Neuron (in vitro differentiated cells): Measurements from ENCODE around the gene SLC38A11.
"Not testable (repeated sequence)": the region's sequence is repeated elsewhere in the genome, so short reads cannot be mapped to it uniquely, and the experiment has no call there.

ENCODE experiments used
- H2AFZ ChIP-seq: one replicate; pipeline ENCODE4 v1.6.1; 2013; ENCODE audit warnings: low read depth, mild to moderate bottlenecking, inconsistent platforms, low read length, moderate library complexity
- H3K27me3 ChIP-seq: one replicate; pipeline ENCODE4 v1.6.1; 2013; ENCODE audit warnings: low read length; ENCODE audit not compliant: insufficient read depth
- H3K36me3 ChIP-seq: one replicate; pipeline ENCODE4 v1.6.1; 2013; ENCODE audit warnings: low read length; ENCODE audit not compliant: insufficient read depth
- H3K4me1 ChIP-seq: one replicate; pipeline ENCODE4 v1.6.1; 2013; ENCODE audit warnings: low read length; ENCODE audit not compliant: insufficient read depth
- H3K4me3 ChIP-seq: 2 replicates; pipeline ENCODE4 v1.5.1; 2013; ENCODE audit warnings: mild to moderate bottlenecking, low read length, moderate library complexity
- H3K9me3 ChIP-seq: one replicate; pipeline ENCODE4 v1.6.1; 2013; ENCODE audit warnings: low read length

Gene SLC38A11

DNA sequence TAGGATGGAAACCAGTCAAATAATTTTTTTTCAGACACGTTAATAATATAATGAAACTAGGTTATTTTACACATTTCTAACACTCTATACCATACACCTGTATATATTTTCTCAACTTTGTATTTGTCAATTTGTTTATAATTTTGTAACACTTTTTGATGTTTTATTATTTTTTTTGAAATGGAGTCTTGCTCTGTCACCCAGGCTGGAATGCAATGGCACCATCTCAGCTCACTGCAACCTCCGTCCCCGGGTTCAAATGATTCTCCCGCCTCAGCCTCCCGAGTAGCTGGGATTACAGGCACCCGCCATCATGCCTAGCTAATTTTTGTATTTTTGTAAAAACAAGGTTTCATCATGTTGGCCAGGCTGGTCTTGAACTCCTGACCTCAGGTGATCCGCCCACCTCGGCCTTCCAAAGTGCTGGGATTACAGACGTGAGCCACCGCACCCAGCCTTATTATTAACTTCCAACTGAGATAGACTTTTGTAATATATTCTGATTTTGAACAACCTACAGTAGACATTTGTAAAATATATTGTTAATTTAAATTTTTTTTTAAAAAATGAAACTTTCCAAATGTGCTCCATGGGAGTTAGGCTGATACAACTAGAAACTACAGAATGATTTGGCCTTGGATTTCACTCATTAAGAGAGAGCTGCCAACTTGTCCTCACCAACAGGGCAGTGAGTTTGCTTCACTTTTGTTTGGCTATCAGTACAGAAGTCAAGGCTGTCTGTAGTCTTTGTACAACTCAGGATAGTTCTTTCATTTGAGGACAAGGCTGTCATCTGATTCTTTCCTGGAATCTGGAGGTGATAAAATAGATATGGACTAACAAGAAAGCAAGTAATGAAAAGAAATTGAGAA is 79.8 kb downstream of the SLC38A11 start:
- H3K4me1 ChIP-seq: peaks cover 14% of the 10 kb centered on the region
- no peaks in the 10 kb centered on the region for H3K27me3 ChIP-seq
- H2AFZ ChIP-seq: no peak overlapping the region
- H3K36me3 ChIP-seq: no peaks in the 10 kb centered on the region
- no peaks in the 10 kb centered on the region for H3K9me3 ChIP-seq
- no peak overlapping the region for H3K4me3 ChIP-seq

DNA sequence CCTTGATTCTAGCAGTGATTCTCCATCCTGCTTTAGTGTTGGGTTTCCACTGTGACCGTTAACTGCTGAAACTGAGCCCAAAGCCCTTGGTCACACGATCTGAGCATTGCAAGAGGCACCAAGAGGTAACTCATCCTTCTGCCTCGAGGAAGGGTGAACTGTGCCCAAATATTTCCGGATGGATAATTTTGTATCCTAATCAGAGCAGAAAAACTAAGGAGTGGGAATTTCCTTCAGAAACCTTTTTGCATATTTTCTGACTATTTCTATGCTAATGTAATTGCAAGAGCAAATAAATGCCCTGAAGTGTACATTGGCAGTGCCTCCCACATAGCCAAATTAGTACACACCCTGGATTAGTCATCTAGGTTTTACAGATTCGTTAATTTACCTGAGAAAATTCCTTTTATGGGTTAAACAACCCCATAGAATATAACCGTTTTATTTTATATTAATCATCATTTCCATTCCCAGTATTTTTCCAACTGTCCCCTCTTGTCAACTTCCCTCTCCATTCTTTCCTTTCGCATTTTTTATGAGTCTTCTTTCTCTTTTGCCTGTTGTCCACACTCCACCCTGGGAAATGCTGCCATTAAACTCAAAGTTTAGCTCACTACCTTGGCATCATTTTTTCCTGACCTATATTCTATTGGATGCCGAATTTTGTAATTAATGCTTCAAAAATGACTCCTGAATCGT is 82.0 kb downstream of the SLC38A11 start:
- H3K36me3 ChIP-seq: no peaks in the 10 kb centered on the region
- no peaks in the 10 kb centered on the region for H3K4me1 ChIP-seq
- H2AFZ ChIP-seq: no peak overlapping the region
- H3K4me3 ChIP-seq: no peak overlapping the region
- no peaks in the 10 kb centered on the region for H3K9me3 ChIP-seq
- H3K27me3 ChIP-seq: no peaks in the 10 kb centered on the region

DNA sequence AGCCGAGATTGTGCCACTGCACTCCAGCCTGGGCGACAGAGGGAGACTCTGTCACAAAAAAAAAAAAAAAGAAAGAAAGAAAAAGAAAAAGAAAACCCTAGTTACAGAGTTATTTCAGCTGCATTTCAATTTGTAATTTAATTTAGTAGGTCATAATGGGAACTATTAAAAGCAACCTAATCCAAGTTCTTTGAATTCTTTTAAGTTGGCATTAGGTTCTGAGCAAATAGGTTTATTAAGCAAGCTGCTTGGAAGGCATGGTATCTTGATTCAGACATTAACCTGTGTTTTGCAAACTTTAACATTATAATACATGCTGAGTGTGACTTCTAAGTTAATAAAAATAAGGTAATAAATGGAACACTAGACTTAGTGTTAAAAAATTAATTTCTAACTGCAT is 83.9 kb downstream of the SLC38A11 start:
- H3K4me1 ChIP-seq: no peaks in the 10 kb centered on the region

DNA sequence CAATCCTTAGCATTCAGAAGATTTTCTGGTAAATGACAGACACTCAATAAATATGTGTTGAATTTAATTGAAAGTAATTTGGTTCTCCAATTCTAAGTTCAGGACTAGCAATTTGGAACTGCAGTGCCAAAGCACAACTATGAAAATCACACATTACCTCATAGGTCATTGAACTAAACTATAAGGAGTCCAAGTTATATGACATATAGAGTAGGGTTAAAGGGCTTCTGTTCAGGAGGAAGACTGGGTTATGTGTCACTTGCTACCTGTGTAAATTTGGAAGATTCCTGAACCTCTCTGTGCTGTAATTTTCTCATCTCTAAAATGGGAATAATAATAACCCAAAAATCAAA is 85.9 kb downstream of the SLC38A11 start:
- Histone ChIP-seq H3K36me3 (no peaks in the 10 kb centered on the region), H3K4me1 (no peaks in the 10 kb centered on the region), H2AFZ (no peak overlapping the region), H3K27me3 (no peaks in the 10 kb centered on the region), H3K4me3 (no peak overlapping the region), H3K9me3 (no peaks in the 10 kb centered on the region)

More for the DNA sequence above, 83.9 kb downstream of the SLC38A11 start:
- H2AFZ ChIP-seq: no peak overlapping the region
- H3K9me3 ChIP-seq: no peaks in the 10 kb centered on the region
- no peaks in the 10 kb centered on the region for H3K36me3 ChIP-seq
- no peaks in the 10 kb centered on the region for H3K27me3 ChIP-seq
- no peak overlapping the region for H3K4me3 ChIP-seq

DNA sequence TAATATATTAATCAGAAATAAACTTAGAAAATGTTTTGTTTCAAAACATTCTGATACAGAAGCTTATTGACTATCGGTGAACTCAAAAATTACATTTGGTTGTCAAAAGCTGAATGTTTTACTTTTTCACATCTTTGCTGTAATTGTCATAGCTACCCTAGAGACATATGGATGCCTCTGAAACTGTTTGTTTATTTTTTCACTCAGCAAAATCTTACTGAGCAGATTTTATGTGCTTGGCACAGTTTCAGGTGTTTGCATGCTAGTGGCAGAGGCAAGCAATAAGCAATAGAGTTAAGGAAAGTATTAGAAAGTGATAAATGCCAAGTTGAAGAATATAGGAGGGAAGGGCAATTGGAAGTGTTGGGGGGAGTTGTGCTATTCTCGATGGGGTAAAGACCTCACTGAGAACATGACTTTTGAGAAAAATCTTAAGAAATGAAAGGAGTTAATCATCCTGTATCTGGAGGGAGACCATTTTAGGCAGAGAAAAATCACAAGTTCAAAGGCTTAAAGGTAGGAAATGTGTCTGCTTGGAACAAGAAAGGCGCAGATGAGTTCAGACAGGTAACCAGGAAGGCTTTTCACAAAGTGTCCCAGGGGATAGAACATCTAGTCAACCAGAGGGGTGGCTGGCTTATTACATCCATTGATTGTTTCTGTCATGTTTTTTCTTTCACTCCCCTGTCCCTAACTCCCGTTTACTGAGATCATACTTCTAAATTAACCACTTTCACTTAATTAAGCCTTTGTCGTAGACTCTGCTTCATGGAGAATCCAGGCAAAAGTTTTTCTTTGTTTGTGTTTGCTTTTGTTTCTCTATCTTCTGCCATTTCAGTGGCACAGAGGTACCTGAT is 86.5 kb downstream of the SLC38A11 start:
- H3K4me3 ChIP-seq: no peak overlapping the region
- no peak overlapping the region for H2AFZ ChIP-seq
- H3K4me1 ChIP-seq: no peaks in the 10 kb centered on the region
- no peaks in the 10 kb centered on the region for H3K36me3 ChIP-seq
- H3K9me3 ChIP-seq: no peaks in the 10 kb centered on the region
- H3K27me3 ChIP-seq: no peaks in the 10 kb centered on the region

DNA sequence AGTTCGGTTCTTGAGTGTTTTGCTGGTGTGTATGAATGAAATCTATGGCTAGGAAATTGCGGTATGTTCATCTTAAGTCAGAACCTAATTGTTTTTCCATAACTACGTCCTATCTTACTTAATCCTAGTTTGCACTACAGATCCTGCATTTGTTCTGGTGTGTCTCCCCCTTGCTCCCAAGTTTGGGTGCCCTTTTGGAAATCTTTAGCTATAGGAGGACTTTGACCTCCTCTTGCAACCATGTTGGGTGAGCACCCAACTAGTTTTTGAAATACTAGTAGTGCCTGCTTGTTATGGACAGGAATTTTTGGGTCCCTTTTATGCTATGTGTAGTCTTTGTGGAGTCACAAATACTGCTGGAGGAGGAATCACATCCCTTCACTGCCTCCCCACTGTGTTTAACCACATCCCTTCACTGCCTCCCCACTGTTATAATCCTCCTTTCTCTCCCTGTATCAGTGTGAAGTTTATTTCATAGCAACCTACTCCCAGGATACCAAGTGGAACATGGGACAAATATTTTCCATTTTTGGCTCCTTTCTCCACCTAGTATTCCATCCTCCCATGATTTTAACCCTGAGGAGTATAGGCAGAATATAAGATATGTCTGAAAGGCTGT is 87.4 kb downstream of the SLC38A11 start:
- Histone ChIP-seq H2AFZ (no peak overlapping the region), H3K27me3 (no peaks in the 10 kb centered on the region), H3K36me3 (no peaks in the 10 kb centered on the region), H3K9me3 (no peaks in the 10 kb centered on the region), H3K4me3 (no peak overlapping the region), H3K4me1 (no peaks in the 10 kb centered on the region)

DNA sequence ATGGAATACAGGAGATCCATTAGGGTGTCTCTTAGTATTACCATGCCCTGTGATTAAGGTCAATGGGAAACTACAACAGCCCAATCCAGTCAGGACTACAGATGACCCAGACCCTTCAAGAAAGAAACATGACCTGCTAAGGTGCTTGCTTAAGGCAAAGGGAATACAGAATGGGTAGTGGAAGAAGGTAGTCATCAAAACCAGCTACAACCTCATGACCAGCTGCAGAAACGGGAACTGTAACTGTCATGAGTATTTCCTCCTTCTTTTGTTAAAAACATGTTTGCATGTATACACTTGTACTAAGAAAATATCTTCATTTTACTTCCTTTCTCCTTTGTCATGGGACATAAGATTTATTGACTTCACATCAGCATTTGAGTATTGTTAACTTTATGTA is 88.9 kb downstream of the SLC38A11 start:
- H3K4me1 ChIP-seq, H2AFZ ChIP-seq, H3K27me3 ChIP-seq, H3K36me3 ChIP-seq, H3K4me3 ChIP-seq, H3K9me3 ChIP-seq: not testable (repeated sequence)

DNA sequence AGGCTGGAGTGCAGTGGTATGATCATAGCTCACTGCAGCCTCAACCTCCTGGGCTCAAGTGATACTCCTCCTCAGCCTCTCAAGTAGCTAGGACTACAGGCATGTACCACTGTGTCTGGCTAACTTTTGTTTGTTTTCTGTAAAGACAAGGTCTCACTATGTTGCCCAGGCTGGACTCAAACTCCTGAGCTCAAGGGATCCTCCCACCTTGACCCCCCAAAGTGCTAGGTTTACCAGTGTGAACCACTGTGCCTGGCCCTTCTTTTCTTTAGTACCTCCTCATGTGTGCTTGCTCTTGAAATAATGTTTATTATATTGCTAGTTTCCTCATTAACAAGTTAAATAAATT is 94.7 kb downstream of the SLC38A11 start:
- H3K9me3 ChIP-seq: no peaks in the 10 kb centered on the region

DNA sequence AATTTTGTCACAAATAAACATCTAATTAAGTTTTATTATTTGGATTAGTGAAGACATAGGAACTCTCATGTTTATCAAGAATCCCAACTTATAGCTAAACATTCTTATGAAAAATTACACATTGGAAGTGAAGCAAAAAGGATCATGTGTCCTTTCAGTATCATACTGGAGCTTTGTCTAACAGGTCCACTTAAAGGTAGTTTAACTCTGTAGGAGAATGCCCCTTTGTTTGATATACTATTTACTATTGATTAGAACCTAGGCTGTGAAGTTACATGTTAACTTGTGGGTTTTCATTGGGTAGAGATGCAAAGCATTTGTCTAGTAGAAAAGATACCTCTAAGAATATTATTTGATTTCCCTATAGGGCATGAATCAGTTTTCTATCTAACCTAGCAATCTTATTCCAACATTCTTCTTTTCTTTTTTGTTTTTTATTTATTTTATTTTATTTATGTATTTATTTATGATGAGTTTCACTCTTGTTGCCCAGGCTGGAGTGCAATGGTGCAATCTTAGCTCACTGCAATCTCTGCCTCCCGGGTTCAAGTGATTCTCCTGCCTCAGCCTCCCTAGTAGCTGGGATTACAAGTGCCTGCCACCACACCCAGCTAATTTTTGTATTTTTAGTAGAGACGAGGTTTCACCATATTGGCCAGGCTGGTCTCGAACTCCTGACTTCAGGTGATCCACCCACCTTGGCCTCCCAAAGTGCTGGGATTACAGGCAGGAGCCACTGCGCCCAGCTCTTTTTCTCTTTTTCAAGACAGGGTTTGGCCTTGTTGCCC is 95.2 kb downstream of the SLC38A11 start:
- H3K4me1 ChIP-seq, H3K4me3 ChIP-seq, H3K27me3 ChIP-seq, H3K36me3 ChIP-seq, H2AFZ ChIP-seq, H3K9me3 ChIP-seq: not testable (repeated sequence)

More for the DNA sequence above, 94.7 kb downstream of the SLC38A11 start:
- Histone ChIP-seq H3K36me3 (no peaks in the 10 kb centered on the region), H2AFZ (no peak overlapping the region), H3K27me3 (no peaks in the 10 kb centered on the region), H3K4me3 (no peak overlapping the region), H3K4me1 (no peaks in the 10 kb centered on the region)

DNA sequence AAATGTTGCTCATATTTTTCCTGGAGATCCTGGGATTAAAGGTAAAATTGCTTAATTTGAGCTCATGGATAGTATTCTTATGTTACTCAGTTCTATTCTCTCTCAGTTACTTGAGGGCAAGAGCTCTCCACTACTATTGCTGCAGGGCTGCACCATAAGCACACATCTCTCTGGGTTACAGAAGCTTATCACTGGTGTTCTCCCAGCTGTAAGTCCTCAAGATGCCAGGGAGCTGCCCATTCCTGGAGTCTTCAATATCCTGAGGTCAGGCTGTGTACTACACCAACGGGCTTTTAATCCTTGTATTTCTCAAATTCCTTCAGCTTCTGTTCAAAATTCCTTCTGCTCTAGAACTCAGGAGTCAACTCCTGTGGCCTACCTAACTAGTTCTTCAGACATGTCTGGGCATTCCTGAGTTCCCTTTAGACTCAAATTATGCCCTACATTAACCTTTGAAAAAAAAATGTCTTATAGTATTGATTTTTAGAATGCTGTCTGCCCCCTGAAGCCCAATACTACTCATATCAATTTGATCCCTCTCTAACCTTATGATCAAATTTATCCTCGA is 96.0 kb downstream of the SLC38A11 start:
- Histone ChIP-seq H3K4me1 (no peaks in the 10 kb centered on the region), H3K27me3 (no peaks in the 10 kb centered on the region), H3K9me3 (no peaks in the 10 kb centered on the region), H3K36me3 (no peaks in the 10 kb centered on the region), H2AFZ (no peak overlapping the region), H3K4me3 (no peak overlapping the region)

DNA sequence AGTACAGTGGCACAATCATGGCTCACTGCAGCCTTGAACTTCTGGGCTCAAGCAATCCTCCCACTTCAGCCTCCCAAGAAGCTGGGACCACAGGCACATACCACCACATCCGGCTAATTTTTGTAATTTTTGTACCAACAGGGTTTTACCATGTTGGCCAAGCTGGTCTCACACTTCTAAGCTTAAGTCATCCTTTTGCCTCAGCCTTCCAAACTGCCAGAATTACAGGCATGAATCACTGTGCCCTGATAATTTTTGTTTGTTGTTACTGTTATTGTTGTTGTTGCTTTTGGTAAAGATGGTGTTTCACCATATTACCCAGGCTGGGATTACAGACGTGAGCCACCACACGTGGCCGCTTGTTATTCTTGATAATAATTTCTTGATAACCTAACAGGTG is 103.2 kb downstream of the SLC38A11 start:
- Histone ChIP-seq H2AFZ (no peak overlapping the region), H3K27me3 (no peaks in the 10 kb centered on the region), H3K36me3 (no peaks in the 10 kb centered on the region), H3K9me3 (no peaks in the 10 kb centered on the region), H3K4me3 (no peak overlapping the region), H3K4me1 (no peaks in the 10 kb centered on the region)

DNA sequence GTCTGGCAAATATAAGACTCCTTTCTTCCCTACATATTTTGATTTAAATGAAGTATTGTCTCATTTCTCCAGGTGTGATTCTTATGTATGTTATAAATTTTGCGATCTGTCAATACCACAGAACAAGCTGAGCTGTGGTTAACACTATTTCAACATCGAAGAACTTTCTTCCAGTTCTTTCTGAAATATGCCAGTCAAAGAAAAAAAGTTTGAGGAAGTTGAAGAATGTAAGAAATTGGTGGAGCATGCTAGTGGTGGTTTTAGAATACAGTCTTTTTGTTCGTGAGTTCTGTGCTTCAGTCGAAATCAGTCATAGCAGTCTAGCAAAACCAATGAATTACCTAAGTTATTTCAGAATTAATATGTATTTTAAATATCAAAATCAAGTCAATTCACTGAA is 105.1 kb downstream of the SLC38A11 start:
- Histone ChIP-seq H3K36me3 (no peaks in the 10 kb centered on the region), H3K27me3 (no peaks in the 10 kb centered on the region), H3K9me3 (no peaks in the 10 kb centered on the region), H3K4me3 (no peak overlapping the region), H2AFZ (no peak overlapping the region), H3K4me1 (no peaks in the 10 kb centered on the region)
